GM21825 (cell line): ENCODE measurements around the gene BCO2.
"Not testable (repeated sequence)": the region's sequence is repeated elsewhere in the genome, so short reads cannot be mapped to it uniquely, and the experiment has no call there.

Experiments used
- ATAC-seq: cut with Tn5 transposase; IDR thresholded peaks from one replicate; pipeline ENCODE4 v1.9.1; 2021; ENCODE audit warnings: mild to moderate bottlenecking, moderate library complexity; ENCODE audit not compliant: unreplicated experiment

The BCO2 gene, protein sequence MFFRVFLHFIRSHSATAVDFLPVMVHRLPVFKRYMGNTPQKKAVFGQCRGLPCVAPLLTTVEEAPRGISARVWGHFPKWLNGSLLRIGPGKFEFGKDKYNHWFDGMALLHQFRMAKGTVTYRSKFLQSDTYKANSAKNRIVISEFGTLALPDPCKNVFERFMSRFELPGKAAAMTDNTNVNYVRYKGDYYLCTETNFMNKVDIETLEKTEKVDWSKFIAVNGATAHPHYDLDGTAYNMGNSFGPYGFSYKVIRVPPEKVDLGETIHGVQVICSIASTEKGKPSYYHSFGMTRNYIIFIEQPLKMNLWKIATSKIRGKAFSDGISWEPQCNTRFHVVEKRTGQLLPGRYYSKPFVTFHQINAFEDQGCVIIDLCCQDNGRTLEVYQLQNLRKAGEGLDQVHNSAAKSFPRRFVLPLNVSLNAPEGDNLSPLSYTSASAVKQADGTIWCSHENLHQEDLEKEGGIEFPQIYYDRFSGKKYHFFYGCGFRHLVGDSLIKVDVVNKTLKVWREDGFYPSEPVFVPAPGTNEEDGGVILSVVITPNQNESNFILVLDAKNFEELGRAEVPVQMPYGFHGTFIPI

DNA sequence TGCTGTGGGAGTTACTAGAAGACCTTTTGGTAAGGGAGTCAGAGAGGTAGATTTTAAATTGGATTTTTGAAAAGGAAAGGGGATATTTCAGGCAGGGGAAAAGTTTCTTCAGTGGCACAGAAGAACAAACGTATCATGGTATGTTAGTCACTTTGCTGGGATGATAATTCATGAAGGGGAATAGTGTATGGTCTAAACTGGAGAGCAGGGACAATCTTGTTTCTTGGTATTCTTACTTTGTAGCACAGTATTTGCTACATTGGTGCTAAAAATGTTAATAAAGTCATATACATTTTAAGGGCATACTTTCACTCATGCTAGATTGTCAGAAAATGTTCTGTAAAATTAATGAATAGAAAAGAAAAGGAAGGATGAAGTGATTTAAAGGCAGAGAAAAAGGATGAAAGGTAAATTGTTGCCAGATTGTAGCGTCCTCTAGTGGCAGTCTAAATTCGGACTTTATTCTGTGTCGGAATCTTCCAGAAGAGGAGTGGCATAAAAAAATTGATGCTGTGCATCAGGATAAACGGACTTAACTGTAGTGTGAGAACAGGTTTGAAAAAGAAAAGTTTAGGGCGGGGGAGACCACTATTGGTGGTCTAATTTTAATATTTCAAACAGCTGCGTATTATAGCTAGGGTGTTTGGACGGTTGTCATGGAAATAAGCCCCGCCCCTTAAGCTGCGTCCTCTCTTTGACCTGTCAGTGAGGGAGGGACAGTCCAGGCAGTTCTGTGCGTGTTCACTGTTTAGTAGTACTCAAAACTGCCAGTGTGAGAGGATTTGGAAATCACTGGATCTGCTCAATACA, at the start of gene BCO2:
Gene BCO2, plus strand, starts transcription at position 724 of the 810 bp plus-strand sequence. CDS start 90 bp downstream, outside the sequence.
- ATAC-seq: peak; percentile 52

DNA sequence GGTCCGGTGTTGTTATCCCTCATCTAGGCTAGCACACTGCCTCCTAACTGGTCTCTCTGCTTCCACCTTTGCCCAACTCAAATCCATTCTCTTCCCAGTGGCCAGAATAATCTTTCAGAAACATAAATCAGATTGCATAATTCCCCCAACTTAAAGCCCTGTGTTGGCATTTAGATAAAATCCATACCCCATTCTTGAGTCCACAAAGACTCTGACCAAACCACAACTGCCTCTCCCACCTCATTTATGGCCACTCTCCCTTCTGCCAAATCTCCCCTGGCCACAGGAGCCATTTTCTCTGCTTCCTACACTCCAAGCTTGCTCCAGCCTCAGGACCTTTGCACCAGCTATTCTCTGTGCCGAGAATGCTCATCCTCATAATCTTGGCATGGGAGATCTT, 48.3 kb upstream of the BCO2 start:
- ATAC-seq: no peak

DNA sequence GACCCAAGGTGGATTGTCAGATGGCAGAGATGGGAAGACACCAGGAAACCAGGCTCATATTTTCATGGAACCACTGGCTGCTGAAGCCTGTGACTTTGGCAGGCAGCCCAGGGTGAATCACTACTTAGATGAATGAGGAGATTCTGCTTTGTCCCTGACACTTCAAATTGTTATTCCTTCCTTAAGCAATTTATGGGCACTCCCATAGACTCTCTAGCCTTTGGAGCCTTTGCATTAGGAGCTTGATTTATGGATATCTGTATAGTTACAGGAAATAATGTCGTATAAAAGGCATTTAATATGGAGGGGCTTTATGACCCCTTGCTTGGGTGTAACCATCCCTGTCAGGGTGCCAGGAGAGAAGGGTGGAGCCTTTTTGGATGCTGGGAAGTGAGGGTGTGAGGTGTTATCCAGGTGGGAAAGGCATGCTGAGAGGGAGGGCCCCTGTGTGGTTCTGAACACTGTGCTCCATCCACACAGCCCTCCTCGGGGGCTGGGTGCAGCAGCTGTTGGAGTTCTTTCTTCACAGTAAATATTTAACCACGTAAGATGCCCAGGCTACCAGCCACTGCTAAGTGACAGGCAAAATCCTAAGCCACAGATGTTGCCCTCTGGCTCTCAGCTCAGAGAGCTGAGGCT, 46.7 kb upstream of the BCO2 start:
- no peak for ATAC-seq

DNA sequence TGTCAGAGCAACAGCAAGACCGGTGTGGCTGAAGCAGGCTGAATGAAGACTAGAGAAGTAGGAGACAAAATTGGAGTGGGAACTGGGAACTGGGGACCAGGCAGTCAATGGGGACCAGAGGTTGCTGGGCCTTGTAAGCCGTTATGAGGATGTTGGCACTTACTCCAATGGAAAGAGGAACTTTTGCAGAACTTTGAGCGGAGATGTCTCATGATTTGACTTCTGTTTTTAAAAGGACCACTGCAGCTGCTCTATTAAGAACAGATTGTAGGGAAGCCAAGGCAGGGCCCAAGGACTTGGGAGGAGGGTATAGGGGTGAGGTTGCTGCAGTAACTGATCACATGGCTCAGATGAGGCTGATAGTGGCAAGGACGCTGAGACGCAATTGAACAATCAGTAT, 45.7 kb upstream of the BCO2 start:
- no peak for ATAC-seq

DNA sequence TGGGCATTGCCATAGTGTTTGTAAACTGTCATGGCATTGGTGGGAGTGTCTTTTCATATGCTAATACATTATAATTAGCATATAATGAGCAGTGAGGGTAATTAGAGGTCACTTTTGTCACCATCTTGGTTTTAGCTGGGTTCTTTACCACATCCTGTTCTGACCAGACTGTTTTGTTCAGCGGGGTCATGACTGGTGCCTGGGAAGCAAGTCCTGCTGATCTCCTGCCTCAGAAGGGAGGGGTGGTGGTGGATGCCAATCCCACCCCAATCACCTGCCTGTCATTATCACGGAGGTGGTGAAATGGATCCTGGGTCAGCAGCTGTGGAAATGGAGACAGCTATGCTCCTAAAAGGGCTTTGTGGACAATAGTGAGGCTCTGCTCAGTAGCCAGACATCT, 42.6 kb upstream of the BCO2 start:
- ATAC-seq: no peak

DNA sequence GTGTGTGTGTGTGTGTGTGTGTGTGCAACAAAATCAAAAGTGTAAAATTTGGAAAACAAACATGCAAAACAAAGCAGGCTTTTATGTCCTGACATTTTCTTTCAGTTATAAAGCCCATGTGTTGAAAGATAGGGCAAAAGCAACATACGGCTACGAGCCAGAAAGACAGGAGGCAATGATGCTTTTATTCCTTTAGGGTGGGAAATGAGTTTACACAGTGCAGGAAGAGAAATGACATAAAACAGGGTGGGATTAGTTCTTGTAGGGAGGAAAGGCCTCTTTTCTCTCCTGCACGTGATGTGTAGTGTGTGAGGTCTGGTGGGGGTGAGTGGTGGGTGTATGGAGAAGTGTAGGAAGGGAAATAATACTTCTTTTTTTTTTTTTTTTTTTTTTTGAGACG, 40.8 kb upstream of the BCO2 start:
- ATAC-seq: no peak

DNA sequence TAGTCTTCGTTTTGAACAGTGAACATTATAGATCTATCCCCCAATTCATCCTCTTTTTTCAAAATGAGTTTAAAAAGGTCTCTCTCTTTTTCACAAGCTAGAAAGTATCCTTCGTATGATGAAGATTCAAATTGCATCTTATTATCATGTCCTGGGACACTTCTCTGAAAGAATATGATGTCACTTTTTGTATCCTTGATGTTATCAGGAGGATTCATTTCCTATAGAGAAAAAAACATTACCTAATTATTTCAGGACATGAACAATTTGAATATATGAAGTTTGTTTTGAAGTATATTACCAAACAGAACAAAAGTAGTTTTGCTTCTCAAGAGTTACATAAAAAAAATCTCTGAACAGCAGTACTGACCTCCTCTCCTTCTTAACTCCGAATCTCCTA, 31.7 kb upstream of the BCO2 start:
- no peak for ATAC-seq

DNA sequence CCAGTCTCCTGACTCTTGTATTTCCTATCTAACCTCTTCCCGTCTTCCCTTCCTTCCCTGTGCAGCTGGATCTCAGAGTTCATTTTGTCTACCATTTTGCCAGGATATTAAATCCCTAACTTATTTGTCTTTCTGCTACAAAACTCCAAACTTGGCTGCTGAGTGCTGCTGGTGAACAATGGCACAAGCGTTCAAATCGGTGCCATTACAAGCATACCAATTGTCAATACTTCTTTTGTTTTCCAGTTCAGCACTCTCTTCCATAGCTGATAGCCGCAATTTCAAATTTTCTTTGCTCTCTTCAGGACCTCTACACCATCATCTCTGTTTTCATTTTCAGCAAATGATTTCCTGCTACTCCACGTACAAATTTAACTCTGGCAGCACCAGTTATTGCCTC, 24.8 kb upstream of the BCO2 start:
- no peak for ATAC-seq

DNA sequence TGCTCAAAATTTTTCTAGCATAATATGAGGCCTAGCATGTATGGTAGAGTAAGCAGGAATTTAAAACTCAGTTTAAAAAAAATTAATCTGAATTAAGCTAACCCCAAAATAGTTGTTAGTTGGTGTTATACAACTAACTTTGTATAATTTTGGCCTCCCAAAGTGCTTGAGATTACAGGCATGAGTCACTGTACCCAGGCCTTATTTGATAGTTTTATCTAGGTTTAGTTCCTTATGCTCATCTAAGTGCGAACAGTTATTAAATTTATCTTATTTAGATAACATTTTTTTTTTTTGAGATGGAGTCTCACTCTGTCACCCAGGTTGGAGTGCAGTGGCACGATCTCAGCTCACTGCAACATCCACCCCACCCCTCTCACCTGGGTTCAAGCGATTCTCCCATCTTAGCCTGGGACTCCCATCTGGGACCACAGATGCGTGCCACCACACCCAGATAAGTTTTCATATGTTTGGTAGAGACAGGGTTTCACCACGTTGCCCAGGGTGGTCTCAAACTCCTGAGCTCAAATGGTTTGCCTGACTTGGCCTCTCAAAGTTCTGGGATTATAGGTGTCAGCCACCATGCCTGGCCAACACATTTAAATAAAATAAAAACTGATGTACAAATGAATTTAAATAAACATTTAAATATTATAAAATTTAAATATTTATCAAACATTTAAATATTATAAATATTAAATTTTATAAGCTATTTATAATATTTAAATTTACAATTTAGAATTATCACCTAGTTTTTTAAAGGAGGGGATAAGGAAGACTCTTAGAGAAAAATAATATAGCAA, 19.0 kb upstream of the BCO2 start:
- no peak for ATAC-seq

DNA sequence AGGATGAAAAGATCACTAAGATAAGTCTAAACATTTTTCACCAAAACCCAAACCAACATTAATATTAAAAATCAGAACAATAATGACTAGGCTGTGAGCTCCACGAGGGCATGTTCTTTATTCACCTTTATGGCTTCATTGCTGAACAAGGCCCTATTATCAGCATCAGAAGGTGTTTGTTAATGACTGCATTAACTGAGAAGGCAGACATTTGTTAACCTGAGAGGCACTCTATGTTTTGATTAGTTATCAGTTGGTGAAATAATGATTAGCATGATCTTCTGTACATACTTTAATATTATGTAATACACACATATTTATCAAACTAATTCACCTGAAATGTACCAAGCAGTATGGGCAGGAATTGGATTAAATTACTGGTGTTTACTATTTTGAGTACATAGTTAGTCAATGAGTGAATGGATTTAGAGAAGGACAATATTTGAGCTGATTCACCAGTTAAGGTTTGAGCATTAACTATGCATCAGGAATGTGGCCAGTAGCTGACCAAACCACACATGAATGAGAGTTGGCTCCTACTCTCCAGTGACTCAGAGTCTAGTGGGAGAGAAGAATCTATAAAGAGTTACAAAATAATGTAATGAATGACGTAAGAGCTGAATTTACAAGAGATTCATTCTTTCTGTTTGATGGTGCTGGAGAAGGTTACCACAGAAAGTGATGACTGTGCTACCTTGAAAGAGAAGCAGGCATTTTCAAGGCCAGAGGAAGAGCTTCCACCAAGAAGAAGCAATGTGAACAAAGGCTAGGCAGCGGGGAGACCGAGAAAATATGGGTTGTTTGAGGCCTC, 18.2 kb upstream of the BCO2 start:
- ATAC-seq: no peak

DNA sequence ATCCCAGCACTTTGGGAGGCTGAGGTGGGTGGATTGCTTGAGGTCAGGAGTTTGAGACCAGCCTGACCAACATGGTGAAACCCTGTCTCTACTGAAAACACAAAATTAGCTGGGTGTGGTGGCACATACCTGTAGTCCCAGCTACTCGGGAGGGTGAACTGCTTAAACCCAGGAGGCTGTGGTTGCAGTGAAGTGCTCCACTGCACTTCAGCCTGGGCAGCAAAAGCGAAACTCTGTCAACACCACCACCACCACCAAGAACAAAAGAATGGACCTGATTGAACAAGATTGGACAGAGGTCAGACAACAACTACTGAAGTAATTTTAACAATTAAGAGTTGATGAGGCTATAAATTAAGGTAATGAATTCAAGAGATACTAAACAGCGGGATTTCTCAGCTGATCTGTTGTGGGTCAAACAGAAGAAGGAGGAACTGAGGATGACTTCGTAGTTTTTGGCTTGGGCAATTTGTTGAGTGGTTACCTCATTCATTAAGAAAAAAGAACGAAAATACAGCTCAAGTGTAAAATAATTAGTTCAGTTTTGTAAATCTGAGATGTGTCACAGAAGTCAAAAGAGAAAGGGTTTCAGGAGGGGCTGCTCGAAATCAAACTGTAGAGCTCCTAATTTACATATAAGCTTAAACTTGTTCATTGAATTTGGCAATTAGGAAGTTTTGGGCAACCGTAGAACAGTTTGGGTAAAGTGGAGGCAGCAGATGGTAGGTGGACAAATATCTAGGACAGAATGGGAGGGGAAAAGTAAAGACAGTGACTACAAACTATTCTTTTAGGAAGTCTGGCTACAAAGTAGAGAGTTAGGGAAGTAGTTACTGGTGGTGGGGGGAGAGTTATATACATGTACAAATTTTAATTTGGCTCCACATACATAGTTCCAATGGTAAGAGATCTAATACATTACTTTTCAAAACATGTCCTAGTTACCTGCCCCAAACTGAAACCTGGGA, 15.9 kb upstream of the BCO2 start:
- no peak for ATAC-seq

DNA sequence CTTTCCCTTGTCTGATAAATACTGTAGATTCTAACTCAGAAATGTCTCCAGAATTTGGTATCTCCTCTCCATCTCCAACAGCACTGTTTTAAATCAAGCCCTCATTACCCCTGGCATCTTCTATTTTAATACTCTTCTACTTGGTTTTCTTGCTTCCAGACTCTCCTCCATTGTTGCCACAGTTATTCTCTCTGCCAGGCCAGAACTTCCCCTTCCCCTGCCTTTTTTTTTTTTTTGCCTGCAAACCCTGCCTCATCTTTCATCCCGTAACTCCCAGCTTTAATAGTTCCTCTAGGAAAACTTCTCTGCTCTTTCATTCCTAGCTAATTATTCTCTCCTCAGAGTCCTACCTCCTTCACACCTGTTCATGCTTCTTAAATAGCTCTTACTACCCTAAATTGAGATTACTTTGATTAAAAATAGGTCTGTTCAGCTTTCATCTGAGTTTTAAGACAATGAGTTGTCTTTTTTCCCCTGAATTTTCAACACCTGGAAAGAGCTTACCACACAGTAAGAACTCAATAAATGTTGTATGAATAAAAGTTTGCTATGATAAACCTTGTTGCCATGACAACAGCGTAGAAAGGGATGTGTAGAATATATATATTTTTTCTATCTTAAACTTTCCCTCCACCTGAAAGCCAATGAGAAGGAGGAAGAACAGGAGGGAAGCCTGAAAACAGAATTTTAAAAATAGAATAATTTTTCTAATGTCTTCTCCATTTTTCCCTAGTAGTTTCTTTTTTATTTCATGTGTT, 15.0 kb upstream of the BCO2 start:
- ATAC-seq: no peak

DNA sequence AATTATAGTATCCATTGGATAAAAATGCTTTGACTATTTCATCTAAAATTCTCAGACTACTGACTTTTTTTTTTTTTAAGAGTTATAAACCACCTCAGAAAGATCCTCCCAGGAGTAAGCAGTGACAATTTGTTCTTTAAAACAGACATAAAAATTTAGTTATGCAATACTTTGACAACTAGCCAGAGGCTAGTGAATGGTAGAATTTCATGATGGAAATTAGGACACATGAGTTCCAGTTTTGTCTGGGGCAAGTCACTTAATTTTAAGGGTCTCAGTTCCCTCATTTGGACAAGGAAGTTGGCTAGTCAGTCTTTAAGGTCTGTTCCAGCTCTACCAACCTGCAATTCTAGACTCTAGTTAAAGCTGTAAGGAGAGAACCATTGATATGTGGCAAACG, 14.3 kb upstream of the BCO2 start:
- ATAC-seq: no peak

DNA sequence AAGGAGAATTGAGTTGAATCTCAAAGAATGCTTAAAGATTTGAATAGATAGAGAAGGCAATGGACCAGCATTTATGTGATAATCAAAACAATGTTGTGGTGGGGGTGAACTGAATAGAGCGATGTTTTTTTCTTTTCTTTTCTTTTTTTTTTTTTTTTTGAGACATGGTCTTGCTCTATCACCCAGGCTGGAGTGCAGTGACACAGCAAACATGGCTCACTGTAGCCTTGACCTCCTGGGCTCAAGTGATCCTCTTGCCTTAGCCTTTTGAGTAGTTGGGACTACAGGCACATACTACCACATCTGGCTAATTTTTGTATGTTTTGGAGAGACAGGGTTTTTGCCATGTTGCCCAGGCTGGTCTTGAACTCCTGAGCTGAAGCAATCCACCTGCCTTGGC, 13.1 kb upstream of the BCO2 start:
- ATAC-seq: not testable (repeated sequence)

DNA sequence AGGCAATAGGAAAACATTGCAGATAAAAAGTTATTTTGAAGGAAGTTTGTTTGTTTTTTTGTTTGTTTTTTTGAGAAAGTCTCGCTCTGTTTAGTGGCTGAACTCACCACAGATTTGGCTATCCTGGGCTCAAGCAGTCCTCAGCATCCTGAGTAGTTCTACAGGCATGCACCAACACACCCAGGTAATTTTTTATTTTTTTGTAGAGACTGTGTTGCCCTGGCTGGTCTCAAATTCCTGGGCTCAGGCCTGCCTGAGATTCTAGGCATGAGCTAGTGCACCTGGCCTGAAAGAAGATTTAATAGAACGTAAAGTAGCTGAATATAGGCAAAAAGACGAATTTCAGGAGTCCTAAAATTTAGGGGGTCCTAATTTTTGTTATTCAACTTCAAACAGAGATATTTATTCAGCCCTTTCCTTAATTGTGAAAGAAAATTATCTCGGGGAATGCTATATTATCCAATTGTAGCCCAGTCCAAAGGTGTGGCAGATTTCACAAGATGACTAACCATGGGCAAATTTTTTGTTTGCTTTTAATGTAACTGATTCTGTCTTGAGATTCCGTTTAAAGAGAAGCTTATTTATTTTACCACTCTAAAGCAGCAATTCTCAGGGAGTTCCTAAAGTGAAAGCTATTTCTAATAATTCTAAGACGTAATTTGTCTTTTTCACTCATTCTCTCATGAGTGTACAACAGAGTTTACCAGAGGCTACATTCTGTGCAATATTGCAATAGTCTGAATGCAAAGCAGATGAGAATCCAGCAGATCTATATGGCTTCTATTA, 12.4 kb upstream of the BCO2 start:
- no peak for ATAC-seq

DNA sequence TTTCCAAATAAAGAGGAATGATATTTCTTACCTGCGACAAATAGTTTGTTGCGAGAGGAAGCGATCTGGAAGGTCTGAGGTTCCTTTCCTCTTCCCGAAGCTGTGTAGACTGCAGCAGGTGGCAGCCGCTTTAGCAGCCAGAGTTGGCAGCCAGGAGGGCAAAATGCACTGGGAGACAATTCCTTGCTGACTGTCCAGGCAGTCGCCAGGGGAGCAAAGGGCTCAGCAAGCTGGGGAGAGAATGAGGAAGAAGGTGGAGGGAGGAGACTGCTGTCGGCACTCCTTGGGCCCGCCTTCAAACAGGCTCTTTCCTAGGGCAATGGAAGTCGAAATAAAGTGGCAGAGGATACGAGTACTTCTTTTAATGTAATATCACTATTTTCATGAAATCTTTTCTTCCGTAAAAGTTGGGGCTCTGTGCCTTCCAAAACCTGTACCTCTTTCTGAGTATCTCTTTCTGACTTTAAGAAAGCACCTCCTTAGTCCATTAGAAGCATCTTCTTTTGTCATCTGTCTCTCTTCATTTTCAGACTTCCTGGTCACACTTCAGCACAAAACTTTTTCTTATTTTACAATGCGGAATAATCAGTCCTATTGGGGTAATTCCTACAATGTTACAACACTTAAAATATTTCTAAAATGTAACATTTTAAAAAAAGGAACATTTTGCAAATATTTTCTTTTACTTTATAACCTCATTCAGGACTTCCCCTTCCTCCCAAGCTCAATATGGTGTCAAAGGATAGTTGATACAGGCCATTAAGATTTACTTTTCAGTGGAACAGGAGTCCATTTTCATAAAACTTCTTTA, 11.2 kb upstream of the BCO2 start, which contains the start of gene IL18:
Gene IL18, minus strand, starts transcription at position 220 of the 811 bp plus-strand sequence. CDS start 9,041 bp downstream, outside the sequence.
- ATAC-seq: no peak
